Measurements from ENCODE around the gene PAX5.

GRCh38 chr9:37035648-37036370 lies 1.7 kb upstream of the PAX5 start:
- no peak for TF ChIP-seq CTCF (IDR thresholded peaks at IDR 0.05; ENCODE audit: poor library complexity, severe bottlenecking)
- TF ChIP-seq EP300 (conservative IDR thresholded peaks at IDR 0.05; ENCODE audit: poor library complexity, severe bottlenecking): no peak
- TF ChIP-seq POLR2AphosphoS5 (IDR thresholded peaks at IDR 0.05): peak; percentile 82
- TF ChIP-seq SMC3 (conservative IDR thresholded peaks at IDR 0.05; ENCODE audit: poor library complexity): no peak
- no peak for TF ChIP-seq REST (IDR thresholded peaks at IDR 0.05; ENCODE audit: borderline replicate concordance)
- TF ChIP-seq TAF1 (IDR thresholded peaks at IDR 0.05; ENCODE audit: low read depth): no peak
- TF ChIP-seq RAD21 (conservative IDR thresholded peaks at IDR 0.05): no peak
